H9 (cell line): ENCODE data around the gene CCSER2. TPM values are rescaled to one million over a fixed set of nuclear protein-coding genes. Genes with fewer than 3 reads are reported as not detected.

ENCODE experiments used
- DNase-seq: peaks from one replicate; pipeline ENCODE4 v3.0.0-alpha.2; 2017
- H2AFZ ChIP-seq: one replicate; pipeline ENCODE4 v1.6.1; 2013; ENCODE audit warnings: mild to moderate bottlenecking, low read length, control low read depth, moderate library complexity
- H2AK5ac ChIP-seq: 2 replicates; pipeline ENCODE4 v1.6.1; 2013; ENCODE audit warnings: low read length, control low read depth, mixed read lengths; ENCODE audit not compliant: insufficient read length
- H2BK120ac ChIP-seq: one replicate; pipeline ENCODE4 v1.6.1; 2013; ENCODE audit warnings: low read depth, mild to moderate bottlenecking, low read length, control low read depth, inconsistent platforms; ENCODE audit not compliant: poor library complexity, severe bottlenecking
- H2BK12ac ChIP-seq: 2 replicates; pipeline ENCODE4 v1.6.1; 2013; ENCODE audit warnings: low read length, control low read depth, mixed read lengths, low read depth; ENCODE audit not compliant: insufficient read length
- H2BK15ac ChIP-seq: 2 replicates; pipeline ENCODE4 v1.6.1; 2013; ENCODE audit warnings: low read depth, low read length, control low read depth
- H2BK20ac ChIP-seq: one replicate; pipeline ENCODE4 v1.6.1; 2013; ENCODE audit warnings: low read depth, mild to moderate bottlenecking, low read length, control low read depth, inconsistent platforms; ENCODE audit not compliant: poor library complexity, severe bottlenecking
- H2BK5ac ChIP-seq: 2 replicates; pipeline ENCODE4 v1.6.1; 2013; ENCODE audit warnings: low read length, control low read depth, mixed read lengths; ENCODE audit not compliant: insufficient read length
- H3K14ac ChIP-seq: 2 replicates; pipeline ENCODE4 v1.6.1; 2013; ENCODE audit warnings: low read length, control low read depth; ENCODE audit not compliant: insufficient read depth
- H3K18ac ChIP-seq: 2 replicates; pipeline ENCODE4 v1.6.1; 2013; ENCODE audit warnings: low read depth, mild to moderate bottlenecking, mixed read lengths, low read length, control low read depth; ENCODE audit not compliant: insufficient read length
- H3K23ac ChIP-seq: 2 replicates; pipeline ENCODE4 v1.6.1; 2013; ENCODE audit warnings: low read length, control low read depth, mixed read lengths, low read depth; ENCODE audit not compliant: insufficient read length
- H3K23me2 ChIP-seq: 2 replicates; pipeline ENCODE4 v1.6.1; 2013; ENCODE audit warnings: low read depth, mild to moderate bottlenecking, mixed read lengths, low read length, control low read depth; ENCODE audit not compliant: insufficient read length, poor library complexity, severe bottlenecking
- H3K27ac ChIP-seq: 2 replicates; pipeline ENCODE4 v1.5.1; 2013; ENCODE audit warnings: low read length, control low read depth, mixed read lengths, low read depth; ENCODE audit not compliant: insufficient read length
- H3K27me3 ChIP-seq: 2 replicates; pipeline ENCODE4 v1.6.1; 2013; ENCODE audit warnings: low read length, control low read depth, inconsistent platforms; ENCODE audit not compliant: insufficient read depth
- H3K4ac ChIP-seq: 2 replicates; pipeline ENCODE4 v1.6.1; 2013; ENCODE audit warnings: low read depth, mild to moderate bottlenecking, control low read depth, inconsistent platforms, low read length, moderate library complexity
- H3K4me1 ChIP-seq: 2 replicates; pipeline ENCODE4 v1.6.1; 2013; ENCODE audit warnings: low read length, control low read depth, inconsistent platforms; ENCODE audit not compliant: insufficient read depth
- H3K4me2 ChIP-seq: 2 replicates; pipeline ENCODE4 v1.6.1; 2013; ENCODE audit warnings: low read length, control low read depth, mixed read lengths; ENCODE audit not compliant: insufficient read length, insufficient read depth
- H3K56ac ChIP-seq: 2 replicates; pipeline ENCODE4 v1.6.1; 2013; ENCODE audit warnings: low read depth, mild to moderate bottlenecking, mixed read lengths, low read length, control low read depth; ENCODE audit not compliant: insufficient read length
- H3K79me1 ChIP-seq: 2 replicates; pipeline ENCODE4 v1.6.1; 2013; ENCODE audit warnings: low read depth, mild to moderate bottlenecking, moderate library complexity, low read length, control low read depth, inconsistent platforms; ENCODE audit not compliant: insufficient read depth, poor library complexity, severe bottlenecking
- H3K79me2 ChIP-seq: 2 replicates; pipeline ENCODE4 v1.6.1; 2013; ENCODE audit warnings: low read length, control low read depth, inconsistent platforms; ENCODE audit not compliant: insufficient read depth
- H3K9ac ChIP-seq: 2 replicates; pipeline ENCODE4 v1.6.1; 2013; ENCODE audit warnings: low read length, control low read depth, mixed read lengths; ENCODE audit not compliant: insufficient read length; ENCODE audit errors: extremely low read depth
- H3K9me3 ChIP-seq: one replicate; pipeline ENCODE4 v1.6.1; 2013; ENCODE audit warnings: low read depth, low read length, inconsistent platforms; ENCODE audit not compliant: control insufficient read depth
- H3T11ph ChIP-seq: one replicate; pipeline ENCODE4 v1.6.1; 2013; ENCODE audit warnings: mild to moderate bottlenecking, low read length, control low read depth, inconsistent platforms
- H4K20me1 ChIP-seq: one replicate; pipeline ENCODE4 v1.6.1; 2013; ENCODE audit not compliant: control insufficient read depth, insufficient read length, insufficient read depth
- H4K5ac ChIP-seq: 2 replicates; pipeline ENCODE4 v1.6.1; 2013; ENCODE audit warnings: low read depth, mild to moderate bottlenecking, mixed read lengths, low read length, control low read depth; ENCODE audit not compliant: insufficient read length
- H4K8ac ChIP-seq: replicated peaks from 2 replicates; pipeline ENCODE4 v1.6.1; 2013; ENCODE audit warnings: low read length, control low read depth, mixed read lengths, low read depth; ENCODE audit not compliant: insufficient read length
- H4K91ac ChIP-seq: 2 replicates; pipeline ENCODE4 v1.6.1; 2013; ENCODE audit warnings: low read depth, mild to moderate bottlenecking, moderate library complexity, mixed read lengths, low read length, control low read depth; ENCODE audit not compliant: insufficient read length
- H3K27ac Mint-ChIP-seq, 3 experiments: 2 replicates in 2 of 3; 3 replicates in 1 of 3; pipeline ENCODE4 v1.8.0; 2020 to 2021; ENCODE audit warnings: mixed read lengths in 3 of 3, mild to moderate bottlenecking in 1 of 3, moderate library complexity in 1 of 3
- H3K27me3 Mint-ChIP-seq: 2 replicates; pipeline ENCODE4 v1.8.0; 2021; ENCODE audit warnings: low read depth, mild to moderate bottlenecking, moderate library complexity, mixed read lengths
- H3K36me3 Mint-ChIP-seq, 3 experiments: 2 replicates in 2 of 3; 3 replicates in 1 of 3; pipeline ENCODE4 v1.8.0; 2020 to 2021; ENCODE audit warnings: low read depth in 3 of 3, mixed read lengths in 3 of 3; ENCODE audit not compliant: insufficient read depth in 1 of 3
- H3K4me1 Mint-ChIP-seq, 2 experiments: 2 replicates each; pipeline ENCODE4 v1.8.0; 2020; ENCODE audit warnings: mixed read lengths in 2 of 2
- H3K4me3 Mint-ChIP-seq, 2 experiments: 2 replicates in 1 of 2; 3 replicates in 1 of 2; pipeline ENCODE4 v1.8.0; 2020 to 2021; ENCODE audit warnings: mild to moderate bottlenecking in 2 of 2, mixed read lengths in 2 of 2, moderate library complexity in 1 of 2
- H3K9me3 Mint-ChIP-seq, 2 experiments: 2 replicates in 1 of 2; 3 replicates in 1 of 2; pipeline ENCODE4 v1.8.0; 2020; ENCODE audit warnings: mild to moderate bottlenecking in 2 of 2, mixed read lengths in 2 of 2, moderate library complexity in 1 of 2
- WGBS: extraction: QIAGEN DNeasy Blood & Tissue Kit; methylation state at CpG from one replicate; pipeline ENCODE4 v1.1.7; 2013; ENCODE audit warnings: missing lambda C conversion rate, low lambda C conversion rate, mixed read lengths; ENCODE audit not compliant: insufficient read length; ENCODE audit errors: extremely low coverage; 5-methylcytosine and 5-hydroxymethylcytosine counted together
- total RNA-seq: library from RNA; stranded (reverse); gene quantifications from 2 replicates; pipeline ENCODE4 v1.2.1, GENCODE V29; 2021
- TF ChIP-seq, protein P1 (sequence below): fragments of 200-600 bp; sonication (generic); conservative IDR thresholded peaks from 3 replicates; pipeline ENCODE4 v1.8.0; 2021; ENCODE audit warnings: antibody characterized with exemption, mild to moderate bottlenecking

The CCSER2 gene
- total RNA-seq, 1 experiment from 2014 or later: 22.2 TPM

DNA sequence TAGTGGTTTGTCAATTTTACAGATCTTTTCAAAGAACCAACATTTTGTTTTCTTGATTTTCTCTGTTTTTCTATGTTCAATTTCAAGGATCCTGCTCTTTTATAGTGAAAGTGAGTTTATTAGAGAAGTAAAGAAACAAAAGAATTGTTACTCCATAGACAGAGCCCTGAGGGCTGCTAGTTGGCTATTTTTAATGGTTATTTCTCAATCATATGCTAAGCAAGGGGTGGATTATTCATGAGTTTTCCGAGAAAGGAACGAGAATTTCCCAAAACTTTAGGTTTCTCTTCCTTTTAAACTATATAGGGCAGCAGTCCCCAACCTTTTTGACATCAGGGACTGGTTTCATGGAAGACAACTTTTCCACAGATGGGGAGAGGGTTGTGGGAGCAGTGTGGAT, 165.0 kb downstream of the CCSER2 start:
- H4K8ac ChIP-seq: no peak overlapping the region
- H3K4me1 ChIP-seq: peaks cover 2% of the 10 kb centered on the region; the same call in 1 of the 2 replicates
- H3K79me1 ChIP-seq: no peaks in the 10 kb centered on the region
- no peak overlapping the region for H3K56ac ChIP-seq
- no peaks in the 10 kb centered on the region for H3K27me3 ChIP-seq
- H2BK15ac ChIP-seq: no peak overlapping the region
- H3K4me3 Mint-ChIP-seq: no peak overlapping the region
- WGBS: no CpG with 5 or more reads among the region's 2 CpGs
- no peak overlapping the region for H3K23ac ChIP-seq
- TF ChIP-seq, protein P1, sequence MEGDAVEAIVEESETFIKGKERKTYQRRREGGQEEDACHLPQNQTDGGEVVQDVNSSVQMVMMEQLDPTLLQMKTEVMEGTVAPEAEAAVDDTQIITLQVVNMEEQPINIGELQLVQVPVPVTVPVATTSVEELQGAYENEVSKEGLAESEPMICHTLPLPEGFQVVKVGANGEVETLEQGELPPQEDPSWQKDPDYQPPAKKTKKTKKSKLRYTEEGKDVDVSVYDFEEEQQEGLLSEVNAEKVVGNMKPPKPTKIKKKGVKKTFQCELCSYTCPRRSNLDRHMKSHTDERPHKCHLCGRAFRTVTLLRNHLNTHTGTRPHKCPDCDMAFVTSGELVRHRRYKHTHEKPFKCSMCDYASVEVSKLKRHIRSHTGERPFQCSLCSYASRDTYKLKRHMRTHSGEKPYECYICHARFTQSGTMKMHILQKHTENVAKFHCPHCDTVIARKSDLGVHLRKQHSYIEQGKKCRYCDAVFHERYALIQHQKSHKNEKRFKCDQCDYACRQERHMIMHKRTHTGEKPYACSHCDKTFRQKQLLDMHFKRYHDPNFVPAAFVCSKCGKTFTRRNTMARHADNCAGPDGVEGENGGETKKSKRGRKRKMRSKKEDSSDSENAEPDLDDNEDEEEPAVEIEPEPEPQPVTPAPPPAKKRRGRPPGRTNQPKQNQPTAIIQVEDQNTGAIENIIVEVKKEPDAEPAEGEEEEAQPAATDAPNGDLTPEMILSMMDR: no peak
- no peaks in the 10 kb centered on the region for H4K20me1 ChIP-seq
- no peak overlapping the region for H3K27ac Mint-ChIP-seq
- H4K5ac ChIP-seq: no peak overlapping the region
- H3K27ac ChIP-seq: no peak overlapping the region
- H2BK5ac ChIP-seq: no peak overlapping the region
- H3T11ph ChIP-seq: no peak overlapping the region
- H3K4me1 Mint-ChIP-seq: peaks cover 12 to 16% of the 10 kb centered on the region in 2 experiments
- H4K91ac ChIP-seq: no peak overlapping the region
- no peak overlapping the region for H2AK5ac ChIP-seq
- H2BK12ac ChIP-seq: no peak overlapping the region
- H2BK120ac ChIP-seq: no peak overlapping the region
- no peaks in the 10 kb centered on the region for H3K23me2 ChIP-seq
- H3K9me3 Mint-ChIP-seq: peaks cover 25 to 26% of the 10 kb centered on the region in 2 experiments
- no peaks in the 10 kb centered on the region for H3K79me2 ChIP-seq
- H2AFZ ChIP-seq: no peak overlapping the region
- H3K4ac ChIP-seq: no peak overlapping the region
- peaks cover 32 to 35% (median 33%) of the 10 kb centered on the region in 3 experiments for H3K36me3 Mint-ChIP-seq
- DNase-seq: no peak
- H2BK20ac ChIP-seq: no peak overlapping the region
- H3K9ac ChIP-seq: no peak overlapping the region
- no peak overlapping the region for H3K14ac ChIP-seq
- no peak overlapping the region for H3K4me2 ChIP-seq
- no peak overlapping the region for H3K18ac ChIP-seq
- no peaks in the 10 kb centered on the region for H3K27me3 Mint-ChIP-seq
- no peaks in the 10 kb centered on the region for H3K9me3 ChIP-seq
